ENCODE measurements around the gene TMEM233.
"Not testable (repeated sequence)": the region's sequence is repeated elsewhere in the genome, so short reads cannot be mapped to it uniquely, and the experiment has no call there.

TMEM233 gene

DNA sequence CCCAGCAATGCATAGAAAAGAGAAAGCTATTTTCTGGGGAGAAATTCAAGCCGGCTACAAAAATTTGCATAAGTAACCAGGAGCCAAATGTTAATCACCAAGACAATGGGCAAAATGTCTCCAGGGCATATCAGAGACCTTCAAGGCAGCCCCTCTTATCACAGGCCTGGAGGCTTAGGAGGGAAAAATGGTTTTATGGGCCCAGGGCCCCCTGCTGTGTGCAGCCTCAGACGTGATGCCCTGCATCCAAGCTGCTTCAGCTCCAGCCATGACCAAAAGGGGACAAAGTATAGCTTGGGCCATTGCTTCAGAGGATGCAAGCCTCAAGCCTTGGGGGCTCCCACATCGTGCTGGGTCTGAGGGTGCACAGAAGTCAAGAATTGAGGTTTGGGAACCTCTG is 15.8 kb downstream of the TMEM233 start:
- DNase-seq (ENCODE audit: low read depth): no peak

DNA sequence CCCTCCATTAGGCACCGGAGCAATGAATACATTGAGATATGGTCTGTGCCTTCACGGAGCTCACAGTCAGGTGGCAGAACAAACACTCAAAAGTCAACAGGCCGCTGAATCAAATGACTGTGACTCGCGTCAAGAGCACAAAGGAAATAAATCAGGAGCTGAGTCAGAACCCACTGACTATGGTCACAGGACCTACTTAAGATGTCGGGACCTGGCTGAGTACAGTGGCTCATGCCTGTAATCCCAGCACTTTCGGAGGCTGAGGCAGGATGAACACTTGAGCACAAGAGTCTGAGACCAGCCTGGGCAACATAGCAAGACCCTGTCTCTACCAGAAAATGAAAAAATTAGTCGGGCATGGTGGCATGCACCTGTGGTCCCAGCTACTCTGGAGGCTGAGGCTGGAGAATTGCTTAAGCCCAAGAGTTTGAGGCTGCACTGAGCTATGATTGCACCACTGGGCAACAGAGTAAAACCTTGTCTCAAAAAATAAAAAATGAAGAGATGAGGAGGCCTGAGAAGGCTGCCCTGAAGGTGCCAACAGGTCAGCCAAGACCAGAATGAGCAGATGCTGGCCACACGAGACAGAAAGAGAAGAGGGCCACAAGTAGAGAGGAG is 19.9 kb downstream of the TMEM233 start:
- DNase-seq (ENCODE audit: low read depth): peak; percentile 50

- no peak for DNase-seq (ENCODE audit: low read depth)
Observed at GRCh38 chr12:119614705-119615104, 21.1 kb downstream of the TMEM233 start.

- no peak for DNase-seq (ENCODE audit: low read depth)
Observed at GRCh38 chr12:119615518-119616475, 22.2 kb downstream of the TMEM233 start.

DNA sequence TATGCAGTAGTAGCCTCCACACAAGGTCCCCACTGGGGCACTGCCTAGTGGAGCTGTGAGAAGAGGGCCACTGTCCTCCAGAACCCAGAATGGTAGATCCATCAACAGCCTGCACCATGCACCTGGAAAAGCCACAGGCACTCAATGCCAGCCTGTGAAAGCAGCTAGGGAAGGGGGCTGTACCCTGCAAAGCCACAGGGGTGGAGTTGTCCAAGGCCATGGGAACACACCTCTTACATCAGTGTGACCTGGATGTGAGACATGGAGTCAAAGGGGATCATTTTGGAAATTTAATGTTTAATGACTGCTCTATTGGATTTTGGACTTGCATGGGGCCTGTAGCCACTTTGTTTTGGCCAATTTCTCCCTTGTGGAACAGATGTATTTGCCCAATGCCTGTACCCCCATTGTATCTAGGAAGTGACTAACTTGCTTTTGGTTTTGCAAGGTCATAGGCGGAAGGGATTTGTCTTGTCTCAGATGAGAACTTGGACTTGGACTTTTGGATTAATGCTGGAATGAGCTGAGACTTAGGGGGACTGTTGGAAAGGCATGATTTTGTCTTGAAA is 24.8 kb downstream of the TMEM233 start:
- DNase-seq (ENCODE audit: low read depth): not testable (repeated sequence)

DNA sequence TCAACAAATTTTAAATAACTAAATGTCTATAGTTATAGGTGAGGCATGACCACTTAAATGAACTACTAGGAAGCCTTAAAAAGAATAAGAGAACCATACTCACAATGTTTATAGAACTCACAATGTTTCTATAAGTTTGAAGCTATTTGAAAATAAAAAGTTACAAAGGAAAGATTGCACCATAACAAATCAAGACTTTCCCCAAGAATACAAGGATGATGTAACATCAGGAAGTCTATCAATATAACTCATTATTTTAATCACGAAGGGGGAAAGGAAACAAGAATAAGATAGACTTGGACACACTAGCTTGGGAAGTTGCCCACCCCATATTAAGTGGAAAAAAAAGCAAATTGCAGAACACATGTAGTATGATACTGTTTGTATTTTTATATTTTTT is 26.9 kb downstream of the TMEM233 start:
- DNase-seq (ENCODE audit: low read depth): no peak

- DNase-seq (ENCODE audit: low read depth): no peak
Observed at GRCh38 chr12:119621878-119622277, 28.3 kb downstream of the TMEM233 start.

- no peak for DNase-seq (ENCODE audit: low read depth)
Observed at GRCh38 chr12:119624966-119625365, 31.4 kb downstream of the TMEM233 start.

DNA sequence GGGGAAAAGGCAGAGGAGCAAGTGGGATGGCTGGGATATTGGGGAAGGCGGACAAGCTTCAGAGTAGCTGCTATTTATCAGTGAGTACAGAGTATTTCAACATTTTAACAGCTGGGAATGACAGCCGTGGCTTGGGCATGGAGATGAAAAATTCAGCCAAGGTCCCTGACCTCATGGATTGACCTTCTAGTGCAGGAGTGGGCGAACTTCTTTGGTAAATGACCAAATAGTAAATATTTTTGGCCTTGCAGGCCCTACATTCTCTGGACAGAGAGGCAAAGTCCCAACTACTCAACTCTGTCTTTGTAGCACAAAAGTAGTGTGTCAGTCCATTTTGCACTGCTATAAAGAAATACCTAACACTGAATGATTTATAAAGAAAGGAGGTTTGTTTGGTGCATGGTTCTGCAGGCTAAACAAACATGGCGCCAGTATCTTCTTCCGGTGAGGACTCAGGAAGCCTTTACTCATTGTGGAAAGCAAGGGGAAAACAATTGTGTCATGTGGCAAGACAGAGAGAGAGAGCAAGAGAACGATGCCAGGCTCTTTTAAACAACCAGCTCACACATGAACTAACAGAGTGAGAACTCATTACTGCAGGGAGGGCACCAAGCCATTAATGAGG is 33.6 kb downstream of the TMEM233 start:
- DNase-seq (ENCODE audit: low read depth): no peak

DNA sequence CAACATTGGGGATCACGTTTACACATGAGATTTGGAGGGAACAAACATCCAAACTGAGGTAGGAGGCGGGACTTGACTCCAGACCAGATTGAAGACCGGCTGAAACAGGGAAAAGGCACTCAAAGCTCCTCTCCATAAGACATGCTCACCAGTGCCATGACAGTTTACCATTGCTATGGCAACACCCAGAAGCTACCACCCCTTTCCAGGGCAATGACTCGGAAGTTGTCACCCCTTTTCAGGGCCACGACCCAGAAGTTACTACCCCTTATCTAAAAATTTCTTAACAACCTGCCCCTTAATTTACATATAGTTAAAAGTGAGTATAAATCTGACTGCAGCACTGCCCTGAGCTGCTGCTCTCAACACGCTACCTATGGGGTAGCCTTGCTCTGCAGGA is 34.1 kb downstream of the TMEM233 start:
- DNase-seq (ENCODE audit: low read depth): no peak

- no peak for DNase-seq (ENCODE audit: low read depth)
Observed at GRCh38 chr12:119630223-119630780, 36.7 kb downstream of the TMEM233 start.

- DNase-seq (ENCODE audit: low read depth): no peak
Observed at GRCh38 chr12:119630962-119631550, 37.5 kb downstream of the TMEM233 start.

GRCh38 chr12:119631930-119632678 is 38.5 kb downstream of the TMEM233 start:
- peak; percentile 26 for DNase-seq (ENCODE audit: low read depth)

DNA sequence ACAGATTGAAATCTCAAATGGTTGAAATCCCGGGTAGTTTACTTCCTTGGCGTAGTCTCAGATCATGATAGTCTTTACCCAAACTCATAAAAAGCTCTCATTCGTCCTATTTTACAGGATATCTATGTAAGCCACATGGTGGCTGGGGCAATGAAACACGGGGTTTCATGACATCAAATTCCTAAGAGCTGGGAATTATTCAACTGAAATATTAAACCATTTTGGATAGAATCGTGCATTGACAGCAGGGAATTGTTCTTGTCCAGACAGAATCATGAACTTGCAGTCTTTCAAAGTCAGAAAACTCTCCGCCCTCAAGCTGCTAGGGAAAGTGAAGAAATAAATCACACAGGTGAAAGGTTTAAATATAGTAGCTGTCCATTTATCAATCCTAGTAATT is 41.2 kb downstream of the TMEM233 start:
- DNase-seq (ENCODE audit: low read depth): no peak

GRCh38 chr12:119642986-119643385 is 49.4 kb downstream of the TMEM233 start:
- DNase-seq (ENCODE audit: low read depth): no peak

DNA sequence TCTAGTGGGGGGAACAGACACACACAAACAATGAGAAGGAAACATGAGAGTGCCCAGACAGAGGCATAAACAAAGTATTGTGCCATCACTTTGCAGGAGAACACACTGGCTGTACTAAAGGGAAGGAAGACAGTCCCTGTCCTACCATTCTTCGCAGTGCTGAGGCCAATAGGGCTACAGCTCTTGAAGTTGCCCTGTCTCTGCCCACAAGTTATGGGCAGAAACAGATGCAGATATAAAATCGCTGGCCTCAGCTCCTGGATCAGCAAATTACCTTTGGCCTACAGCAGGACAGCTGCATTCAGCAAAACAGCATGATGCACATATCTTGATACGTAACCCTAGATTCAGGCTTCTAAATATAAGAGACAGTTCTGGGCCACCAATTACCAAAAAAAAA is 51.4 kb downstream of the TMEM233 start:
- no peak for DNase-seq (ENCODE audit: low read depth)

DNA sequence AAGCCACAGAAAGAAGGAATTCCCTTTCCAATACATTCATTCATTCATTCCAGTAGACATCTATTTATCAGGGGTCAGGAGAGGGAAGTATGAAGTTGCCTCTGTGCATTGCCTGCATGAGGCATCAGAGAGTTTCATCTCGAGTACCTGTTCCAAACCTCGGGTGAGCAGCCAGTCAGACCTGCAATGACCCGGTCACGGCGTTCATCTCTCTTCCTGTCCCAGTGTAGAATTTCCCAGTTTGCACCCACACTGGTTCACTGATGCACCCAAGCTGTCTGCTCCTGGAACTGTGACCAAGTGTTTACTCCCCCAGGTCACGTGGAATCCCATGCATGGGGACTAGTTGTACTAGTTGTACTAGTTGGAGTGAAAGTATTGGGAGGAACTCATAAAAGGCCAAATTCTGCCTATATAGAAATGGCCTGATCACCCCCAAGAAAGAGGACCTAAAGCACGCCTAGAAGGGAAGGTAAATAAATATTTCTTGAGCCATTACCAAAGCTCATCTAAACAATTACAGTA is 52.0 kb downstream of the TMEM233 start:
- DNase-seq (ENCODE audit: low read depth): no peak

DNA sequence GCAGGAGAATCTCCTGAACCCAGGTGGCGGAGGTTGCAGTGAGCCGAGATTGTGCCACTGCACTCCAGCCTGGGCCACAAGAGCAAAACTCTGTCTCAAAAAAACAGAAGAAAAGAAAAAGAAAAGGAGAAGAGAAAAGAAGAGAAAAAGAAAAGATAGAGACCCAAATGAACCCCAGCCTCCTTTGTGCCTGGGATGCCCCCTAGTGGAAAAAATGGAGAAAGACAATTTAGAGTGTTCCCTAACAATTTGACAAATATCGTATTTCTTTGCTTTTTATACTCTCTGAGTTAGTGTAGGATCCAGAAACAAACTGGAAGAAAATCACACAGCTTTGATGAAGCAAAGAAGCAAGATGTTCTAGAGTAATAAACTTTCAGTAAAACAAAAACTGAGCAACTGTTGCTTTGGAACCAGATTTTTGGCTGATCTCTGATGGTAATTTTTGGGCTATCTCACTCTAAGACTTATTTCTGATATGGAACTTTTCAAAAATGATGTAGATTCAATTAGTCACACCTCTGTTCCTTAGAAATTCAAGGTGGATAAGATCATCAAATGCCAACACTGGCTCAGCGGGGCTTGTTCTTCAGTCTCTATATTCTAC is 55.7 kb downstream of the TMEM233 start:
- peak; percentile 42 for DNase-seq (ENCODE audit: low read depth)

DNA sequence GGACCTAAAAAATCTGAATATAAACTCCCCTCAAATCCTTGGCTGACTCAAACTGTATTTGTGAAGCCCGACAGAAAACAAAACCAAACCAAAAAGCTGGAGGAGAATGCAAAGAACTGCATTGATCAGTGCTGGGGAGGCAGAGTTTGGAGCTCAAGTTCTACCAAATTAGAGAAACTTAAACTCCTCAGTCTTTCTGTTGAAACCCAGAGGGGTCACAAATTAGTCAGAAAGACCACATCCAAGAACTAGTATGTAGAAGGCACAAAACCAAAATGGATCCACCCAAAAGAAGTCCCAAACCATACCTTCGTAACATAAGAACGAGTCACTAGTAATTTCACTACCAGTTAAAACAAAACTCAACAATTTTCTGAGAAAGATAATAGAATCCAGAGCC is 59.1 kb downstream of the TMEM233 start:
- no peak for DNase-seq (ENCODE audit: low read depth)

DNA sequence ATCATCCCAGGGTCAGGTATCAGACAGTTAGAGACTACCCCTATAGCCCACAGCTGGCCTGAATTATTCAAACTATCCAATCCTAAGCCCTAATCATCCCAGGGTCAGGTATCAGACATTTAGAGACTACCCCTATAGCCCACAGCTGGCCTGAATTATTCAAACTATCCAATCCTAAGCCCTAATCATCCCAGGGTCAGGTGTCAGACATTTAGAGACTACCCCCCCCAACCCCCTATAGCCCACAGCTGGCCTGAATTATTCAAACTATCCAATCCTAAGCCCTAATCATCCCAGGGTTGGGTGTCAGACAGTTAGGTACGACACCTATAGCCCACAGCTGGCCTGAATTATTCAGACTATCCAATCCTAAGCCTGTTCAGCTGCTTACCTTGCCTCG is 63.4 kb downstream of the TMEM233 start:
- DNase-seq (ENCODE audit: low read depth): not testable (repeated sequence)
